Stimulated activated CD4-positive, alpha-beta T cell treated with anti-CD3 and anti-CD28 coated beads, TNF-alpha, amount 100 ng/mL, for 4 hours (primary cell): ENCODE data around the gene LTB.

ENCODE experiments used
- DNase-seq, 3 experiments: peaks; one replicate each; pipeline ENCODE4 v3.0.0-alpha.2; 2020; ENCODE audit warnings: low read depth in 3 of 3

Gene LTB

GRCh38 chr6:31531162-31531561, 51.1 kb downstream of the LTB start:
- no peak for DNase-seq

GRCh38 chr6:31530659-31531058, 51.6 kb downstream of the LTB start:
- no peak for DNase-seq
